Measurements from ENCODE around the gene ZNF549. TPM values are rescaled to one million over a fixed set of nuclear protein-coding genes. Genes with fewer than 3 reads are reported as not detected.

ZNF549 gene
- total RNA-seq, 1 donor from 2014 or later: 4.0 TPM

- H3K4me1 Mint-ChIP-seq: no peaks in the 10 kb centered on the region
- no peak overlapping the region for H3K27ac Mint-ChIP-seq
- H3K27me3 Mint-ChIP-seq: no peaks in the 10 kb centered on the region
- H3K4me3 Mint-ChIP-seq: no peak overlapping the region
- intact Hi-C loops (cut with micrococcal nuclease): no loop called here
- peaks cover 51% of the 10 kb centered on the region for H3K9me3 Mint-ChIP-seq
- peaks cover 97% of the 10 kb centered on the region for H3K36me3 Mint-ChIP-seq (ENCODE audit: low read depth)
- DNase-seq: no peak
Measured at GRCh38 chr19:57552432-57552831, 25.3 kb downstream of the ZNF549 start.

GRCh38 chr19:57557659-57558058 lies 30.5 kb downstream of the ZNF549 start:
- Mint-ChIP-seq H3K4me1 (peaks cover 23% of the 10 kb centered on the region), H3K27me3 (no peaks in the 10 kb centered on the region), H3K36me3 (ENCODE audit: low read depth) (peaks cover 63% of the 10 kb centered on the region), H3K9me3 (peaks cover 39% of the 10 kb centered on the region), H3K27ac (no peak overlapping the region), H3K4me3 (peak overlapping the region; percentile 99)
- no peak for DNase-seq
- intact Hi-C loops (cut with micrococcal nuclease): loop anchor here (5.0 kb wide), 1 partner anchor 60 kb away; the partner anchor contains the start of gene ZNF773

- Mint-ChIP-seq H3K9me3 (peaks cover 33% of the 10 kb centered on the region), H3K27ac (peak overlapping the region; percentile 94), H3K27me3 (no peaks in the 10 kb centered on the region), H3K4me1 (peaks cover 23% of the 10 kb centered on the region), H3K4me3 (peak overlapping the region; percentile 99), H3K36me3 (ENCODE audit: low read depth) (peaks cover 55% of the 10 kb centered on the region)
- no peak for DNase-seq
- intact Hi-C loops (cut with micrococcal nuclease): loop anchor here (5.0 kb wide), 1 partner anchor 61 kb away; the partner anchor contains the start of gene ZNF773
Measured at GRCh38 chr19:57558525-57558924, 31.4 kb downstream of the ZNF549 start.

- DNase-seq: peak; percentile 70
- Mint-ChIP-seq H3K9me3 (peaks cover 30% of the 10 kb centered on the region), H3K27ac (peak overlapping the region; percentile 94), H3K36me3 (ENCODE audit: low read depth) (peaks cover 50% of the 10 kb centered on the region), H3K4me1 (peaks cover 23% of the 10 kb centered on the region), H3K4me3 (peak overlapping the region; percentile 99), H3K27me3 (no peaks in the 10 kb centered on the region)
- intact Hi-C loops (cut with micrococcal nuclease): loop anchor here (1.0 to 5.0 kb wide), 6 partner anchors 19 to 357 kb away; partner anchors contain the start of genes ZNF17, ZNF416, ZNF417 and ZNF549
Measured at GRCh38 chr19:57559008-57559403, 31.9 kb downstream of the ZNF549 start.

GRCh38 chr19:57559404-57560025 lies 32.4 kb downstream of the ZNF549 start, which contains the start of gene ZNF550:
Gene ZNF550, minus strand, starts transcription at chr19:57559863. Its CDS starts 181 bp downstream, at chr19:57559682.
- Mint-ChIP-seq H3K36me3 (ENCODE audit: low read depth) (peaks cover 45% of the 10 kb centered on the region), H3K4me1 (peaks cover 23% of the 10 kb centered on the region), H3K4me3 (peak within 1 kb of the TSS; percentile 99), H3K27ac (peak within 1 kb of the TSS; percentile 94), H3K27me3 (no peaks in the 10 kb centered on the region), H3K9me3 (peaks cover 29% of the 10 kb centered on the region)
- peak; percentile 96 for DNase-seq
- intact Hi-C loops (cut with micrococcal nuclease): loop anchor here (1.0 to 5.0 kb wide), 6 partner anchors 19 to 357 kb away; partner anchors contain the start of genes ZNF17, ZNF416, ZNF417 and ZNF549

- H3K27me3 Mint-ChIP-seq: no peaks in the 10 kb centered on the region
- H3K36me3 Mint-ChIP-seq (ENCODE audit: low read depth): peaks cover 39% of the 10 kb centered on the region
- peak overlapping the region; percentile 94 for H3K27ac Mint-ChIP-seq
Measured at GRCh38 chr19:57560049-57560491, 32.9 kb downstream of the ZNF549 start.

GRCh38 chr19:57563547-57563946 lies 36.4 kb downstream of the ZNF549 start:
- Mint-ChIP-seq H3K27me3 (no peaks in the 10 kb centered on the region), H3K4me1 (peaks cover 16% of the 10 kb centered on the region), H3K27ac (no peak overlapping the region), H3K9me3 (peaks cover 33% of the 10 kb centered on the region), H3K36me3 (ENCODE audit: low read depth) (peaks cover 14% of the 10 kb centered on the region), H3K4me3 (no peak overlapping the region)
- intact Hi-C loops (cut with micrococcal nuclease): no loop called here
- DNase-seq: no peak

More at GRCh38 chr19:57560049-57560491, 32.9 kb downstream of the ZNF549 start:
- intact Hi-C loops (cut with micrococcal nuclease): no loop called here
- Mint-ChIP-seq H3K4me1 (peaks cover 23% of the 10 kb centered on the region), H3K4me3 (peak overlapping the region; percentile 99), H3K9me3 (peaks cover 27% of the 10 kb centered on the region)
- DNase-seq: no peak

- peaks cover 23% of the 10 kb centered on the region for H3K9me3 Mint-ChIP-seq
- H3K36me3 Mint-ChIP-seq (ENCODE audit: low read depth): peaks cover 7% of the 10 kb centered on the region
- no peak for DNase-seq
- H3K27ac Mint-ChIP-seq: no peak overlapping the region
- intact Hi-C loops (cut with micrococcal nuclease): no loop called here
- H3K4me3 Mint-ChIP-seq: no peak overlapping the region
- H3K27me3 Mint-ChIP-seq: no peaks in the 10 kb centered on the region
- H3K4me1 Mint-ChIP-seq: no peaks in the 10 kb centered on the region
Measured at GRCh38 chr19:57566396-57567265, 39.5 kb downstream of the ZNF549 start.

GRCh38 chr19:57570707-57571106 lies 43.6 kb downstream of the ZNF549 start:
- Mint-ChIP-seq H3K4me1 (no peaks in the 10 kb centered on the region), H3K36me3 (ENCODE audit: low read depth) (peaks cover 48% of the 10 kb centered on the region), H3K9me3 (peaks cover 31% of the 10 kb centered on the region), H3K27ac (no peak overlapping the region), H3K27me3 (no peaks in the 10 kb centered on the region), H3K4me3 (no peak overlapping the region)
- DNase-seq: no peak
- intact Hi-C loops (cut with micrococcal nuclease): loop anchor here (10.0 kb wide), 1 partner anchor 244 kb away; the partner anchor contains the start of gene ZNF552

- H3K27me3 Mint-ChIP-seq: no peaks in the 10 kb centered on the region
- peaks cover 41% of the 10 kb centered on the region for H3K9me3 Mint-ChIP-seq
- intact Hi-C loops (cut with micrococcal nuclease): loop anchor here (10.0 kb wide), 1 partner anchor 242 kb away; the partner anchor contains the start of gene ZNF552
- no peak for DNase-seq
- H3K36me3 Mint-ChIP-seq (ENCODE audit: low read depth): peaks cover 65% of the 10 kb centered on the region
- no peak overlapping the region for H3K27ac Mint-ChIP-seq
- H3K4me1 Mint-ChIP-seq: peaks cover 6% of the 10 kb centered on the region
- no peak overlapping the region for H3K4me3 Mint-ChIP-seq
Measured at GRCh38 chr19:57572415-57572947, 45.3 kb downstream of the ZNF549 start.

- DNase-seq: no peak
- Mint-ChIP-seq H3K9me3 (peaks cover 46% of the 10 kb centered on the region), H3K4me3 (peak overlapping the region; percentile 1), H3K4me1 (peaks cover 18% of the 10 kb centered on the region), H3K36me3 (ENCODE audit: low read depth) (peaks cover 64% of the 10 kb centered on the region), H3K27me3 (no peaks in the 10 kb centered on the region), H3K27ac (no peak overlapping the region)
- intact Hi-C loops (cut with micrococcal nuclease): loop anchor here (5.0 to 10.0 kb wide), 2 partner anchors 79 to 238 kb away; partner anchors contain the start of genes ZNF552 and ZNF773
Measured at GRCh38 chr19:57576661-57577060, 49.5 kb downstream of the ZNF549 start.

- Mint-ChIP-seq H3K36me3 (ENCODE audit: low read depth) (peaks cover 52% of the 10 kb centered on the region), H3K9me3 (peaks cover 43% of the 10 kb centered on the region), H3K27ac (peak within 1 kb of the TSS; percentile 73), H3K27me3 (no peaks in the 10 kb centered on the region), H3K4me1 (peaks cover 19% of the 10 kb centered on the region), H3K4me3 (peak within 1 kb of the TSS; percentile 84)
- peak; percentile 98 for DNase-seq
- intact Hi-C loops (cut with micrococcal nuclease): loop anchor here (1.0 to 10.0 kb wide), 9 partner anchors 19 to 338 kb away; partner anchors contain the start of genes ZNF211, ZNF417, ZNF530 and ZNF548
Measured at GRCh38 chr19:57578487-57579205, 51.5 kb downstream of the ZNF549 start, which contains the start of gene ZNF416. Gene ZNF416, minus strand, starts transcription at chr19:57578911. Its CDS starts 207 bp downstream, at chr19:57578704.

All from activated CD4-positive, alpha-beta T cell treated with anti-CD3 and anti-CD28 coated beads, Interleukin-2, amount 10 ng/mL, durations not matched to agents 24 days and 14 days (primary cell).